Measurements from ENCODE around the gene HRAS. TPM values are rescaled to one million over a fixed set of nuclear protein-coding genes. Genes with fewer than 3 reads are reported as not detected.

HRAS gene
- total RNA-seq, 2 donors from 2014 or later, result 64.8 to 68.2 TPM

- H3K4me1 ChIP-seq (ENCODE audit: control insufficient read depth, insufficient read depth, low read length), result peaks cover 16% of the 10 kb centered on the region
- Mint-ChIP-seq H3K4me1 (peaks cover 20% of the 10 kb centered on the region), H3K27me3 (ENCODE audit: insufficient read depth) (no peaks in the 10 kb centered on the region), H3K4me3 (no peak overlapping the region), H3K9me3 (no peaks in the 10 kb centered on the region), H3K36me3 (ENCODE audit: low read depth) (peaks cover 25% of the 10 kb centered on the region), H3K27ac (no peak overlapping the region)
- H3K9me3 ChIP-seq (ENCODE audit: control insufficient read depth, low read length), result no peaks in the 10 kb centered on the region
- no peak for DNase-seq
- no peak overlapping the region for H3K4me3 ChIP-seq (ENCODE audit: low read length)
- H3K27me3 ChIP-seq (ENCODE audit: control insufficient read depth, insufficient read depth, low read length, poor library complexity, severe bottlenecking), result no peaks in the 10 kb centered on the region
- WGBS, 2 experiments (ENCODE audit: insufficient coverage in 1 of 2, insufficient read length in 1 of 2), result 93 to 97% methylated on average over 13 to 14 of the region's 14 CpGs
- peaks cover 30% of the 10 kb centered on the region for H3K36me3 ChIP-seq (ENCODE audit: control insufficient read depth, insufficient read depth, low read length)
- TF ChIP-seq, protein P1, sequence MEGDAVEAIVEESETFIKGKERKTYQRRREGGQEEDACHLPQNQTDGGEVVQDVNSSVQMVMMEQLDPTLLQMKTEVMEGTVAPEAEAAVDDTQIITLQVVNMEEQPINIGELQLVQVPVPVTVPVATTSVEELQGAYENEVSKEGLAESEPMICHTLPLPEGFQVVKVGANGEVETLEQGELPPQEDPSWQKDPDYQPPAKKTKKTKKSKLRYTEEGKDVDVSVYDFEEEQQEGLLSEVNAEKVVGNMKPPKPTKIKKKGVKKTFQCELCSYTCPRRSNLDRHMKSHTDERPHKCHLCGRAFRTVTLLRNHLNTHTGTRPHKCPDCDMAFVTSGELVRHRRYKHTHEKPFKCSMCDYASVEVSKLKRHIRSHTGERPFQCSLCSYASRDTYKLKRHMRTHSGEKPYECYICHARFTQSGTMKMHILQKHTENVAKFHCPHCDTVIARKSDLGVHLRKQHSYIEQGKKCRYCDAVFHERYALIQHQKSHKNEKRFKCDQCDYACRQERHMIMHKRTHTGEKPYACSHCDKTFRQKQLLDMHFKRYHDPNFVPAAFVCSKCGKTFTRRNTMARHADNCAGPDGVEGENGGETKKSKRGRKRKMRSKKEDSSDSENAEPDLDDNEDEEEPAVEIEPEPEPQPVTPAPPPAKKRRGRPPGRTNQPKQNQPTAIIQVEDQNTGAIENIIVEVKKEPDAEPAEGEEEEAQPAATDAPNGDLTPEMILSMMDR (conservative IDR thresholded peaks at IDR 0.05), result no peak
- no peak overlapping the region for H3K9ac ChIP-seq (ENCODE audit: extremely low read depth, low read length, poor library complexity, severe bottlenecking)
- no peak overlapping the region for H3K27ac ChIP-seq (ENCODE audit: low read depth, low read length)
Observed at GRCh38 chr11:581342-581741, 46.0 kb upstream of the HRAS start.

DNA sequence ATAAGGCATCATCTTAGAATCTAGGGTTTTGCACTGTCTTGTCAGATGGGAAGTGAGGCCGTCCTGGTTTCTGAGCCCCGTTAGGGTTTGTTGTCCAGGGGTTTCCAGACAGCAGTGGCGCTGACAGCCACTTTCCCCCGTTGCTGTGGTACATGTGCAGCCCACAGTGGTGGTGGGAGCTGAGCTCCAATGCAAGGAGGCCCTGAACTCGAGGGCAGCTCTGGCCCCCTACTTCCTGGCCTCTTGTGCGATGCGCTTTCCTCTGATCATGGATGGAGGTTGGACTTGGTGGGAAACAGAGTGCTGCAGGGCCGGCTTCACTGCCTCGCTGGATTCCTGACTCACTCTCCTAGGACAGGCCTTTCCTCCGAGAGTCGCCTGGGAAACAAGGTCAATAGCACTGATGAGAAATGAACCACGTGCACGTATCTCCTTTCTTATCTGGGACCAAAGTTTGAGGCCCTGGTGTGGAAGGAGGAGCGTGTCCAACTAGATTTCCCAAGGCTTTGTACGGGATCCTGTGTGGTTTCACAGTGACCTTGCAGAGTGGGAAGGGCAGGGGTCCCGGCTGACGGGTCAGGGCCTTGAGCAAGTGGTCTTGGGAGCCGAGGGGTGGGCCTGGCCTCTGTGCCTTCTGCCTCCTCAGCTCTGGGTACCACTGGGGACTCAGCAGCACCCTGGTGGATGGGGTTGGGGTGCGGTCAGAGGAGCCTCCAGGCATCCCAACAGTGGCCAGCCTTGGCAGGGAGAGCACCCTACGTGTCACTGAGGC, 44.6 kb upstream of the HRAS start:
- H3K27me3 ChIP-seq (ENCODE audit: control insufficient read depth, insufficient read depth, low read length, poor library complexity, severe bottlenecking), result peaks cover 5% of the 10 kb centered on the region
- TF ChIP-seq, protein P1 (conservative IDR thresholded peaks at IDR 0.05), result no peak
- Mint-ChIP-seq H3K9me3 (no peaks in the 10 kb centered on the region), H3K27me3 (ENCODE audit: insufficient read depth) (peaks cover 2% of the 10 kb centered on the region), H3K4me1 (peaks cover 22% of the 10 kb centered on the region), H3K36me3 (ENCODE audit: low read depth) (peaks cover 22% of the 10 kb centered on the region), H3K27ac (no peak overlapping the region), H3K4me3 (no peak overlapping the region)
- H3K36me3 ChIP-seq (ENCODE audit: control insufficient read depth, insufficient read depth, low read length), result peaks cover 27% of the 10 kb centered on the region
- H3K4me3 ChIP-seq (ENCODE audit: low read length), result no peak overlapping the region
- peak; percentile 40 for DNase-seq
- H3K9ac ChIP-seq (ENCODE audit: extremely low read depth, low read length, poor library complexity, severe bottlenecking), result no peak overlapping the region
- H3K4me1 ChIP-seq (ENCODE audit: control insufficient read depth, insufficient read depth, low read length), result peaks cover 16% of the 10 kb centered on the region
- H3K9me3 ChIP-seq (ENCODE audit: control insufficient read depth, low read length), result no peaks in the 10 kb centered on the region
- no peak overlapping the region for H3K27ac ChIP-seq (ENCODE audit: low read depth, low read length)
- WGBS, 2 experiments (ENCODE audit: insufficient coverage in 1 of 2, insufficient read length in 1 of 2), result 92 to 94% methylated on average over 18 to 20 of the region's 20 CpGs

DNA sequence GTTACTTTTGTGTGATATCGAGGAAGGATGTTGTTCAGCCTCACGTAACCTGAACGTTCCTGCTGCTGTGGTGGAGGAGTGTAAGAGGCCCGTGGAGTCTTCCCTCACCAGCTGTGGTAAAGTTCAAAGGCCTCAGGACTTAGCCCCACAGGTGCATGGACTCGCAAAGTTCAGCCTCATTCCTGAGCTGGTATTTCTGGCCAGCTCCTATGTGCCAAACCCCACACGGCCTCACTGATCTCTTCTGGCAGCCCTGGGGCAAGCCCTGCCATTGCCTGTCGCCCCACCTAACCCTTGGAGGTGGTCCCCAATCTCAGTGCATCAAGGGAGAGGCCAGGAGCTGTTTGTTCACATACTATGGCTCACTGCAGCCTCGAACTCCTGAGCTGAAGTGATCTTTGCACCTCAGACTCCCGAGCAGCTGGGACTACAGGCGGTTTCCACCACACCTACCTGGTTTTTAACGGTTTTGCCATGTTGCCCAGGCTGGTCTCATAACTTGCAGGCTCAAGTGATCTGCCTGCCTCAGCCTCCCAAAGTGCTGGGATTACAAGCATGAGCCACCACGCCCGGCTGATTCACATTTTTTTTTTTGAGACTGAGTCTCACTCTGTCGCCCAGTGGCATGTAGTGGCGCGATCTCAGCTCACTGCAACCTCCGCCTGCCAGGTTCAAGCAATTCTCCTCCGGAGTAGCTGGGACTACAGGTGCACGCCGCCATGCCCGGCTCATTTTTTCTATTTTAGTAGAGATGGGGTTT, 43.1 kb upstream of the HRAS start:
- no peak overlapping the region for H3K27ac ChIP-seq (ENCODE audit: low read depth, low read length)
- H3K9ac ChIP-seq (ENCODE audit: extremely low read depth, low read length, poor library complexity, severe bottlenecking), result no peak overlapping the region
- TF ChIP-seq, protein P1 (conservative IDR thresholded peaks at IDR 0.05), result no peak
- peaks cover 34% of the 10 kb centered on the region for H3K4me1 Mint-ChIP-seq
- DNase-seq, result no peak
- H3K9me3 ChIP-seq (ENCODE audit: control insufficient read depth, low read length), result no peaks in the 10 kb centered on the region
- H3K4me3 Mint-ChIP-seq, result peak overlapping the region; percentile 79
- peaks cover 14% of the 10 kb centered on the region for H3K27me3 Mint-ChIP-seq (ENCODE audit: insufficient read depth)
- 92 to 97% methylated on average over 16 to 21 of the region's 21 CpGs for WGBS, 2 experiments (ENCODE audit: insufficient coverage in 1 of 2, insufficient read length in 1 of 2)
- peaks cover 26% of the 10 kb centered on the region for H3K4me1 ChIP-seq (ENCODE audit: control insufficient read depth, insufficient read depth, low read length)
- peaks cover 19% of the 10 kb centered on the region for H3K36me3 ChIP-seq (ENCODE audit: control insufficient read depth, insufficient read depth, low read length)
- H3K27me3 ChIP-seq (ENCODE audit: control insufficient read depth, insufficient read depth, low read length, poor library complexity, severe bottlenecking), result peaks cover 13% of the 10 kb centered on the region
- no peaks in the 10 kb centered on the region for H3K9me3 Mint-ChIP-seq
- peaks cover 15% of the 10 kb centered on the region for H3K36me3 Mint-ChIP-seq (ENCODE audit: low read depth)
- H3K4me3 ChIP-seq (ENCODE audit: low read length), result peak overlapping the region; percentile 95
- H3K27ac Mint-ChIP-seq, result peak overlapping the region; percentile 17
